NCI-H1105 treated with DMSO at 0.1 percent for 48 hours (cell line): ENCODE measurements around the gene B3GNT4.
"Not testable (repeated sequence)": the region's sequence is repeated elsewhere in the genome, so short reads cannot be mapped to it uniquely, and the experiment has no call there.

ENCODE experiments used
- DNase-seq: peaks from one replicate; lab custom pipeline; 2025; lab: John Stamatoyannopoulos, UW

The B3GNT4 gene

GRCh38 chr12:122216445-122216844 is 12.9 kb downstream of the B3GNT4 start:
- no peak for DNase-seq

DNA sequence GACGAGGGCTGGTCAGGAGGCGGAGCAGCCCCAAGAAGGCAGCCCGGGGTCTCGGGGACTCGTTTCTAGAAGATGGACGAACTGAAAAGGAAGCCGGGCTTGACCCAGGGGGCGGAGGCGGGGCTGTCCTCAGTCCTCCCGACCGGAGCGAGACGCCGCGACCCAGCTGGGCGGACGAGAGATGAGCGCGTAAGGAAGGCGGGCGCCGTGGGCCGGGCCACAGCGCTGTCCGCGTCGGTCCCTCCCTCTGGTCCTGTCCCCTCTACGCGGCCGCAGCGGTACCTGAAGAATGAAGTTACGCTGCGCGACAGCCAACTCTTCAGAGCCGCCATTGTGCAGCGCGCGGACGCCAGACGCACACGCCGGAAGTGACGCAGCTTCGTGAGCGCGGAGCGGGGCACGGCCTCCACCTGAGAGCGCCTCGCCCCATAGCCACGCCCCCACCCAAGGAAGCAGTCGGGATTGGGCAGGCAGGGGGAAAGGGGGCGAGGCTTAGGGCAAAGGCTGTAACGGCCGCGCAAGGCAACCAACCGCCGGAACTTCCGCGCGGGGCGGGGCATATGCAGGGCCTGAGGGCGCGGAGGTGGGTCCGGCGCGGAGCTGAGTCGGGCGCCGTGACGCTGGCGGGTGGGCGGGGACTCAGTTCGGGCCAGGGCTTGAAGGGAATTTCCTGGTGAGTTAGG is 22.3 kb downstream of the B3GNT4 start, which contains the start of gene DIABLO:
Gene DIABLO (minus strand): TSS at position 370 of the 683 bp plus-strand sequence. CDS start 38 bp downstream, at position 332.
- DNase-seq = peak; percentile 99

DNA sequence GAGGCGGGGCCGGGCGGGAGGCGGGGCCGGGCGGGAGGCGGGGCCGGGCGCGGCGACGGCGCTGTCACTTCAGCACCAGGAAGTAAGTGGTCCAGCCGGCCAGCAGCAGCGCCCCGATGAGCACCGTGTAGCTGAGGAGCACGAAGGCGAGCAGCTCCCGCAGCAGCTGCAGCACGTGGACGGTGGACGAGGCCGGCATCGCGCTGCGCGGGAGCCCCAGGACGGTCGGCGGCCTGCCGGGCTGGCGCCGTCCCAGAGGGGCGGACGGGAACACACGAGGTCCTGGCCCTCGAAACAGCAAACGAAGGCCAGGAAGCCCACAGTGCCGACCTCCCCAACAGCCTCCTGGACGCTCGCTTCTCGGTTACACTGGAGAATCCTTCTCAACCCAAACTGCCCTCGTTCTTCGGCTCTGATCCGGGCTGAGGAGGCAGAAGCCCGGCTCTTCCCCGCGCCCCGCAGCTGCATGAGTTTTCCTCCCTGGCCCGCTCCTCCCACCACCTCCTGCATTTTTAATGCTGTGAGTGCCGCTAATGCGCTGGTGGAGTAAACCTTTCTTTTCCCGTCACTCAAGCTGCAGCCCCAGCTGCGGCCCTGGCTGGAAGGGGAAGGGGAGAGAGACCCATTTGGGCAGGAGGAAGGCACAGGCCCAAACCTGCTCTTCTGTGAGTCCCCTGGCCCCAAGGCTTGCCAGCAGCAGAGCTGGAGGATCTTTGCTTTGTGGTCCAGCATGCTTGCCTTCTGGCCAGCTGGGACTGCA is 23.0 kb downstream of the B3GNT4 start:
- no peak for DNase-seq

- peak; percentile 60 for DNase-seq
These were observed 23.8 kb downstream of the B3GNT4 start for GRCh38 chr12:122227341-122227740.

- no peak for DNase-seq
These were observed 24.6 kb downstream of the B3GNT4 start for GRCh38 chr12:122228092-122228491.

DNA sequence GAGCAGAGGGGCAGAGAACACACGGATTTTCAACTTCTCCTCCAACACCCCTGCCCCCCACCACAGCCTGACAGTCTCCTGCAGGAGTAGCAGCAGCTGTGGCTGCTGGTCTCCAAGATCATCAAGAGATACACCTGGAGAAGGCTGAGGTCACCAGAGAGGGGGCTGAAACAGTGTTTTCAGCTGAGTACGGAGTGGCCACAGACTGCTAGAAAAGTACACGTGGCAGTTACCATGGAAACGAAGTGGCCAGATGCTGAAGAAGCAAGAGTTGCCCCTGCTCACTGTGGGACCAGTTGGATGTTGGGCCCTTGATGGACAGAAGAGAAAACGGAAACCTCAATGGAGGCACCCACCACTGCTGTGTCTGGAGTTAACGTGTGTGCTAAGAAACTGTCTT is 27.3 kb downstream of the B3GNT4 start:
- no peak for DNase-seq

DNA sequence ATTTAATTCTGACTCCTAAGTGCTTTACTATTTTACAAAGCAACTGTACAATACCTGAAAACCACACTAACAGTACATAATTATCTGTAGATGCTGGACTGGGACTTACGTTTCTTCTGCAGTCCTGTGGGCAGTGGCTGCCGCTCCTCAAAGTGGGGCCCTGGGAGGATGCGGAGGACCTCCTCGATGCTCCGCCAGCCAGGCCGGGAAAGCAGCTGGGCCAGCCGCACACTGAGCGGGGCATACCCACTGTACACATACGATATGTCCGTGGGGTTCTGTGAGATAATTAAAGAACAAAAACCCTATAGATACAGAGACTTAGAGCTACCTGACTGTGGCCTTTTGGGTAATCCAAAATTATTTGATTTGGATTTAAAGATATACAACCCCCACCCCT is 29.2 kb downstream of the B3GNT4 start:
- no peak for DNase-seq

DNA sequence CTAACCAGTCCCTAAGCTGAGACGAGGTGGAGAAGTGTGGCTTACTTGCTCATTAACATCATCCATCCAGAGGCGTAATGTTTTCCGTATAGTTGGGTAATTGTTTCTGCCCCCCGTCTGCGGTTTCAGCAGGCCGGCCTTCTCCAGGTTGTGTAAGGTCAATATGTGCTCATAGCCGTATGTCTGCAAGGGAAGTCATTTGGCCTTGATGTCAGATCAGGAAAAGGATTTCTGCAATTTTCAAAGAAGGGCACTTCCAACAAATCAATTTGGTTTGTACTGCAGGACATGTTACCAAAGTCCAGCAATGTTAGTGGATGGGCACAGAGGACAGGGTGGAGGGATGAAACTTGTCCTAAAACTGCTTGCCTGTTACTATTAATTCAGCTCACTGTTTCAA is 32.2 kb downstream of the B3GNT4 start:
- no peak for DNase-seq

GRCh38 chr12:122238861-122239260 is 35.4 kb downstream of the B3GNT4 start:
- no peak for DNase-seq

- no peak for DNase-seq
These were observed 40.5 kb downstream of the B3GNT4 start for GRCh38 chr12:122243965-122244364.

GRCh38 chr12:122244565-122245371 is 41.3 kb downstream of the B3GNT4 start:
- no peak for DNase-seq

DNA sequence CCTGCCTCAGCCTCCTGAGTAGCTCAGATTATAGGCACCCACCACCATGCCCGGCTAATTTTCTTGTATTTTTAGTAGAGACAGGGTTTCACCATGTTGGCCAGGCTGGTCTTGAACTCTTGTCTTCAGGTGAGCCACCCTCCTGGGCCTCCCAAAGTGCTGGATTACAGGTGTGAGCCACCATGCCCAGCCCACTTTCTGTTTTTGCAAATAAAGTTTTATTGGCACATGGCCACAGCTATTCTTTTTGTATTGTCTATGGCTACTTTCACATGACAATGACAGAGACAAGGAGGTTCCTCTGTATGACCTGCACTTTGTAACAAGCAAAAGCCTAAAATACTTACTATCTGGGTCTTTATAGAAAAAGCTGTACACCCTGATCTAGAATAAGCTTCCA is 42.0 kb downstream of the B3GNT4 start:
- no peak for DNase-seq

DNA sequence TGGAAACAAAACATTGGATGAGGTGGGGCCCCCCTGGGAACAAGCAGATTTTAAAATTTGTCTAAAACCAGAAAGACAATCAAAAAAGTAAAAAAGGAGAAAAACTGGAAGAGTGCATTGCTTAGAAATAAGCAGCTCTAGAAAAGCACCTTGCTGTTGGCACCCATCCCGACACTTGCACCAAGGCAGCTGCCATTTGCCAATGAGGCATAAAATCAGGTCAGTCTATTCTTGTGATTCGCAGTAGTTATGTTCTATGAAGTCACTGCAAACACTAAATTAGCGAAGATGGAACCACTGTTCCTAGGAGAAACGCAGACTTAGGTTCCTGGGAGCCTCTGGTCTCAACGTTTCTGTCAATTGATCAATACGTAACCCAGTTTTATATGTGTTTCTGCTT is 46.5 kb downstream of the B3GNT4 start:
- DNase-seq = no peak

GRCh38 chr12:122250536-122250935 is 47.0 kb downstream of the B3GNT4 start:
- no peak for DNase-seq

DNA sequence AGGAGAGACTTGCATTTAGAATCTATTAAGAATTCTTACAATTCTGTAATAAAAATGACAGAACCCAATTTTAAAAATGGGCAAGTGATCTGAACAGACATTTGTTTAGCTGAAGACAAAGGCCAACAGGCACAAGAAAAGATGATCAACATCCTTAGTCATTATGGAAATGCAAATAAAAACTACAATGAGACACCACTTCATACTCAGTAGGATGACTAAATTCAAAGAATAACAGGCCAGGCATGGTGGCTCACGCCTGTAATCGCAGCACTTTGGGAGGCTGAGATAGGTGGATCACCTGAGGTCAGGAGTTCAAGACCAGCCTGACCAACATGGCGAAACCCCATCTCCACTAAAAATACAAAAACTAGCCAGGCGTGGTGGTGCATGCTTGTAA is 55.0 kb downstream of the B3GNT4 start:
- DNase-seq = not testable (repeated sequence)
